PC-9 (cell line): ENCODE data around the gene PTCD1. TPM values are rescaled to one million over a fixed set of nuclear protein-coding genes. Genes with fewer than 3 reads are reported as not detected.

ENCODE experiments used
- BruUV-seq: library from RNA; stranded (reverse); fragments of 400-500 nt; replicated peaks from 2 replicates; lab custom pipeline; 2021; lab: Mats Ljungman, UMichigan
- CTCF ChIA-PET: fragments of 300-600 bp; sonication (Branson Sonifier 250); formaldehyde crosslinking; loops from one replicate; lab custom pipeline; 2022; ENCODE audit warnings: antibody characterized with exemption; lab: Charles Lee
- POLR2A ChIA-PET: fragments of 300-600 bp; sonication (Branson Sonifier 250); formaldehyde crosslinking; loops from one replicate; lab custom pipeline; 2022; ENCODE audit warnings: antibody characterized with exemption; ENCODE audit not compliant: unreplicated experiment; lab: Charles Lee
- DNase-seq, 2 experiments: peaks; one replicate each; pipeline versions ENCODE4 v3.0.0 to v3.0.0-alpha.2; 2015 to 2022; ENCODE audit warnings: mixed read lengths in 1 of 2
- H2AFZ ChIP-seq: fragments of 200-600 bp; sonication (generic); 2 replicates; pipeline ENCODE4 v1.8.1; 2017; ENCODE audit warnings: antibody characterized with exemption
- H3F3A ChIP-seq: fragments of 200-600 bp; sonication (generic); 2 replicates; pipeline ENCODE4 v1.8.1; 2017; ENCODE audit warnings: antibody characterized with exemption, mild to moderate bottlenecking, low read depth; ENCODE audit not compliant: insufficient read depth
- H3K27ac ChIP-seq: fragments of 200-600 bp; sonication (generic); 2 replicates; pipeline ENCODE4 v1.6.1; 2016; ENCODE audit warnings: mixed run types
- H3K27me3 ChIP-seq: fragments of 200-600 bp; sonication (generic); 2 replicates; pipeline ENCODE4 v1.6.1; 2016; ENCODE audit warnings: low read depth, mixed run types; ENCODE audit not compliant: insufficient read depth
- H3K36me3 ChIP-seq: fragments of 200-600 bp; sonication (generic); 2 replicates; pipeline ENCODE4 v1.6.1; 2016; ENCODE audit warnings: low read depth, mixed run types
- H3K4me1 ChIP-seq: fragments of 200-600 bp; sonication (generic); replicated peaks from 2 replicates; pipeline ENCODE4 v1.6.1; 2016; ENCODE audit warnings: mixed run types; ENCODE audit not compliant: insufficient read depth
- H3K4me2 ChIP-seq: fragments of 200-600 bp; sonication (generic); 2 replicates; pipeline ENCODE4 v1.6.1; 2017; ENCODE audit warnings: mixed run types
- H3K4me3 ChIP-seq: fragments of 200-600 bp; sonication (generic); 2 replicates; pipeline ENCODE4 v1.6.1; 2016; ENCODE audit warnings: mixed run types
- H3K79me2 ChIP-seq: fragments of 200-600 bp; sonication (generic); 2 replicates; pipeline ENCODE4 v1.6.1; 2017; ENCODE audit warnings: low read depth, mixed run types
- H3K9me2 ChIP-seq: fragments of 200-600 bp; sonication (generic); 2 replicates; pipeline ENCODE4 v1.8.1; 2017; ENCODE audit warnings: mild to moderate bottlenecking; ENCODE audit not compliant: insufficient read depth
- H3K9me3 ChIP-seq: fragments of 200-600 bp; sonication (generic); 2 replicates; pipeline ENCODE4 v1.8.1; 2016; ENCODE audit warnings: low read depth; ENCODE audit not compliant: insufficient read depth
- H4K20me1 ChIP-seq: fragments of 200-600 bp; sonication (generic); 2 replicates; pipeline ENCODE4 v1.8.1; 2017; ENCODE audit not compliant: insufficient read depth
- CTCF ChIP-seq: fragments of 200-600 bp; sonication (generic); conservative IDR thresholded peaks from 2 replicates; pipeline ENCODE4 v1.6.1; 2017; ENCODE audit warnings: mixed run types, antibody characterized with exemption, mild to moderate bottlenecking, moderate library complexity
- EZH2 ChIP-seq: fragments of 200-600 bp; sonication (generic); IDR thresholded peaks from 2 replicates; pipeline ENCODE4 v1.8.0; 2017; ENCODE audit warnings: antibody characterized with exemption, low read depth
- intact Hi-C: fragments of 100-400 bp; cut with micrococcal nuclease; formaldehyde crosslinking; loops from one replicate; pipeline ENCODE4 v1.10.0; 2022; ENCODE audit not compliant: unreplicated experiment
- total RNA-seq: library from RNA; stranded (reverse); gene quantifications from 2 replicates; pipeline ENCODE4 v1.2.3, GENCODE V29; 2021

The PTCD1 gene
- total RNA-seq, 1 experiment from 2014 or later: 8.0 TPM

- Histone ChIP-seq H3K9me2 (no peaks in the 10 kb centered on the region), H2AFZ (no peak overlapping the region), H3K27ac (no peak overlapping the region), H3K4me2 (no peak overlapping the region), H3K36me3 (no peaks in the 10 kb centered on the region), H3F3A (peaks cover 19% of the 10 kb centered on the region; the same call in 1 of the 2 replicates), H3K4me3 (no peak overlapping the region), H3K79me2 (peaks cover 53% of the 10 kb centered on the region), H3K4me1 (peaks cover 17% of the 10 kb centered on the region), H3K27me3 (no peaks in the 10 kb centered on the region), H4K20me1 (peaks cover 23% of the 10 kb centered on the region), H3K9me3 (no peaks in the 10 kb centered on the region)
- TF ChIP-seq EZH2: no peak
- TF ChIP-seq CTCF: no peak
- BruUV-seq: no TSS peak
- DNase-seq: peak in 1 of 2 experiments; percentile 29
- ChIA-PET CTCF (no interaction called here), POLR2A (interaction anchor here (0.7 kb wide), 1 partner anchor 237 kb away, joined by 17 read pairs; no protein-coding TSS in a partner anchor)
- intact Hi-C loops: loop anchor here (10.0 kb wide), 1 partner anchor 104 kb away; the partner anchor contains the start of gene MYH16
Measured at GRCh38 chr7:99379043-99379577, 59.5 kb downstream of the PTCD1 start.

GRCh38 chr7:99375070-99375807, 63.4 kb downstream of the PTCD1 start:
- Histone ChIP-seq H3K4me1 (peaks cover 28% of the 10 kb centered on the region), H3F3A (peaks cover 51% of the 10 kb centered on the region), H2AFZ (peak overlapping the region; percentile 81), H3K4me3 (peak overlapping the region; percentile 63), H3K4me2 (peak overlapping the region; percentile 76), H3K9me3 (no peaks in the 10 kb centered on the region), H3K36me3 (no peaks in the 10 kb centered on the region), H3K27ac (no peak overlapping the region), H3K9me2 (no peaks in the 10 kb centered on the region), H4K20me1 (peaks cover 13% of the 10 kb centered on the region), H3K27me3 (no peaks in the 10 kb centered on the region), H3K79me2 (peaks cover 37% of the 10 kb centered on the region)
- intact Hi-C loops: loop anchor here (2.0 to 10.0 kb wide), 2 partner anchors 34 to 100 kb away; partner anchors contain the start of genes BUD31, MYH16 and PDAP1
- peak; percentile 61 to 92 for DNase-seq
- BruUV-seq: no TSS peak
- ChIA-PET POLR2A (interaction anchor here (0.6 to 0.7 kb wide), 2 partner anchors 39 to 101 kb away, joined by 4 to 10 read pairs; no protein-coding TSS in a partner anchor), CTCF (interaction anchor here (0.6 kb wide), 1 partner anchor 18 kb away, joined by 3 read pairs; no protein-coding TSS in a partner anchor)
- TF ChIP-seq CTCF (no peak), EZH2 (no peak)
